Measurements from ENCODE around the gene ECE2. TPM values are rescaled to one million over a fixed set of nuclear protein-coding genes. Genes with fewer than 3 reads are reported as not detected.

Gene ECE2
- total RNA-seq, 1 experiment from 2014 or later = not detected

- no peak for DNase-seq (ENCODE audit: low spot score)
- Histone ChIP-seq H3K27ac (ENCODE audit: low read depth, low read length, poor library complexity, severe bottlenecking) (no peak overlapping the region), H3K4me1 (ENCODE audit: insufficient read depth, low read length, poor library complexity, severe bottlenecking) (peaks cover 5% of the 10 kb centered on the region), H3K27me3 (replicated peaks; ENCODE audit: insufficient read depth, low read depth, low read length, poor library complexity) (peaks cover 58% of the 10 kb centered on the region), H3K4me3 (ENCODE audit: low read depth, low read length, poor library complexity, severe bottlenecking) (peak overlapping the region; percentile 47), H3K9me3 (ENCODE audit: low read depth, low read length, poor library complexity, severe bottlenecking) (no peaks in the 10 kb centered on the region), H3K36me3 (ENCODE audit: insufficient read depth, low read length, poor library complexity, severe bottlenecking) (no peaks in the 10 kb centered on the region)
- intact Hi-C loops (cut with micrococcal nuclease; ENCODE audit: unreplicated experiment) = no loop called here
- TF ChIP-seq EZH2 (IDR thresholded peaks at IDR 0.05; ENCODE audit: borderline replicate concordance, low read depth, low read length, poor library complexity, severe bottlenecking) (no peak), CTCF (conservative IDR thresholded peaks at IDR 0.05; ENCODE audit: low read depth, low read length) (no peak)
- ChIA-PET CTCF (interaction anchor here (0.5 to 1.3 kb wide), 5 partner anchors 8 to 1257 kb away, joined by 3 to 10 read pairs (median 5); partner anchors contain the start of gene ABCC5), POLR2A (ENCODE audit: low non-redundant PET) (no interaction called here)
- BruUV-seq (replicated peaks) = no TSS peak
These were observed 47.3 kb upstream of the ECE2 start for GRCh38 chr3:184228376-184229137.

- intact Hi-C loops (cut with micrococcal nuclease; ENCODE audit: unreplicated experiment) = no loop called here
These were observed 46.3 kb upstream of the ECE2 start, which contains the start of gene VWA5B2 for GRCh38 chr3:184229394-184230080. TSS of gene VWA5B2 (plus strand) at chr3:184229585. CDS start at chr3:184230529, 944 bp downstream.

More at GRCh38 chr3:184229394-184230080, 46.3 kb upstream of the ECE2 start, which contains the start of gene VWA5B2:
- CTCF ChIA-PET = no interaction called here
- peaks cover 5% of the 10 kb centered on the region for H3K4me1 ChIP-seq (ENCODE audit: insufficient read depth, low read length, poor library complexity, severe bottlenecking)
- DNase-seq (ENCODE audit: low spot score) = peak; percentile 74
- no peak within 1 kb of the TSS for H3K27ac ChIP-seq (ENCODE audit: low read depth, low read length, poor library complexity, severe bottlenecking)
- peak within 1 kb of the TSS; percentile 47 for H3K4me3 ChIP-seq (ENCODE audit: low read depth, low read length, poor library complexity, severe bottlenecking)
- TF ChIP-seq CTCF (conservative IDR thresholded peaks at IDR 0.05; ENCODE audit: low read depth, low read length) (no peak), EZH2 (IDR thresholded peaks at IDR 0.05; ENCODE audit: borderline replicate concordance, low read depth, low read length, poor library complexity, severe bottlenecking) (no peak)
- BruUV-seq (replicated peaks) = no TSS peak
- POLR2A ChIA-PET (ENCODE audit: low non-redundant PET) = no interaction called here
- H3K27me3 ChIP-seq (replicated peaks; ENCODE audit: insufficient read depth, low read depth, low read length, poor library complexity) = peaks cover 58% of the 10 kb centered on the region
- no peaks in the 10 kb centered on the region for H3K36me3 ChIP-seq (ENCODE audit: insufficient read depth, low read length, poor library complexity, severe bottlenecking)
- no peaks in the 10 kb centered on the region for H3K9me3 ChIP-seq (ENCODE audit: low read depth, low read length, poor library complexity, severe bottlenecking)

Data from A673 (cell line).